ENCODE data around the gene RNF208. TPM values are rescaled to one million over a fixed set of nuclear protein-coding genes. Genes with fewer than 3 reads are reported as not detected.

RNF208 gene
- total and polyA plus RNA-seq, 3 donors from 2014 or later = 3.0 to 7.7 (median 4.1) TPM

GRCh38 chr9:137204731-137205125 lies 17.3 kb downstream of the RNF208 start:
- Histone ChIP-seq H3K4me1 (peaks cover 36% of the 10 kb centered on the region), H3K27me3 (no peaks in the 10 kb centered on the region)

GRCh38 chr9:137202966-137203365 lies 19.1 kb downstream of the RNF208 start:
- Histone ChIP-seq H3K36me3 (ENCODE audit: low read depth, missing control alignments) (no peaks in the 10 kb centered on the region), H3K4me3 (no peak overlapping the region), H3K27me3 (no peaks in the 10 kb centered on the region), H3K9me3 (no peaks in the 10 kb centered on the region), H3K27ac (no peak overlapping the region), H3K4me1 (peaks cover 53% of the 10 kb centered on the region)
- WGBS, 2 donors = 68 to 77% methylated on average over 7 to 8 of the region's 8 CpGs
- DNase-seq = no peak
- intact Hi-C loops (cut with DNase I; ENCODE audit: low total_unique reads) = no loop called here
- no peak for TF ChIP-seq POLR2A (IDR thresholded peaks at IDR 0.05)

More at GRCh38 chr9:137204731-137205125, 17.3 kb downstream of the RNF208 start:
- Histone ChIP-seq H3K9me3 (no peaks in the 10 kb centered on the region), H3K27ac (no peak overlapping the region), H3K36me3 (ENCODE audit: low read depth, missing control alignments) (no peaks in the 10 kb centered on the region), H3K4me3 (peak overlapping the region; percentile 91 to 99)
- no peak for TF ChIP-seq POLR2A (IDR thresholded peaks at IDR 0.05)
- TF ChIP-seq CTCF (IDR thresholded peaks at IDR 0.05) = no peak
- intact Hi-C loops (cut with DNase I; ENCODE audit: low total_unique reads) = no loop called here
- 11% methylated on average over 3 to 21 of the region's 21 CpGs for WGBS, 2 donors
- no peak for DNase-seq

GRCh38 chr9:137201205-137201868 lies 20.7 kb downstream of the RNF208 start:
- WGBS, 2 donors = 16 to 30% methylated on average over 10 to 23 of the region's 23 CpGs
- intact Hi-C loops (cut with DNase I; ENCODE audit: low total_unique reads) = no loop called here
- DNase-seq = no peak
- TF ChIP-seq CTCF (IDR thresholded peaks at IDR 0.05) = no peak
- TF ChIP-seq POLR2A (IDR thresholded peaks at IDR 0.05) = no peak
- Histone ChIP-seq H3K27ac (peak overlapping the region; percentile 55 to 71), H3K4me3 (peak overlapping the region; percentile 64 to 72), H3K9me3 (no peaks in the 10 kb centered on the region), H3K36me3 (ENCODE audit: low read depth, missing control alignments) (no peaks in the 10 kb centered on the region), H3K4me1 (peaks cover 55% of the 10 kb centered on the region), H3K27me3 (no peaks in the 10 kb centered on the region)

GRCh38 chr9:137200311-137201204 lies 21.5 kb downstream of the RNF208 start, which contains the start of gene TPRN:
Gene TPRN (minus strand): TSS chr9:137200741. CDS start chr9:137200711, 30 bp downstream.
- DNase-seq = peak; percentile 100
- Histone ChIP-seq H3K36me3 (ENCODE audit: low read depth, missing control alignments) (no peaks in the 10 kb centered on the region), H3K4me3 (peak within 1 kb of the TSS; percentile 64 to 72), H3K4me1 (peaks cover 52% of the 10 kb centered on the region), H3K27me3 (no peaks in the 10 kb centered on the region), H3K9me3 (no peaks in the 10 kb centered on the region), H3K27ac (peak within 1 kb of the TSS; percentile 55 to 71)
- 0% methylated on average over 34 of the region's 118 CpGs; no CpG with 5 or more reads in 1 of the 2 donors for WGBS, 2 donors
- TF ChIP-seq POLR2A (IDR thresholded peaks at IDR 0.05) = no peak
- TF ChIP-seq CTCF (IDR thresholded peaks at IDR 0.05) = peak in 1 of 3 experiments; percentile 1
- intact Hi-C loops (cut with DNase I; ENCODE audit: low total_unique reads) = no loop called here

All from testis (tissue), 3 donors.